Astrocyte (in vitro differentiated cells and primary cell): ENCODE measurements around the gene VOPP1.

ENCODE experiments used
- CTCF ChIP-seq: IDR thresholded peaks from 2 replicates; pipeline ENCODE4 v1.5.1; 2011; ENCODE audit warnings: low read depth, mild to moderate bottlenecking, inconsistent platforms, low read length, moderate library complexity; ENCODE audit not compliant: insufficient read depth
- EZH2 ChIP-seq: IDR thresholded peaks from 2 replicates; pipeline ENCODE4 v1.6.1; 2012; ENCODE audit warnings: mild to moderate bottlenecking, low read length, inconsistent platforms; ENCODE audit not compliant: insufficient read depth

GRCh38 chr7:55441002-55441401 lies 131.3 kb downstream of the VOPP1 start:
- TF ChIP-seq CTCF: no peak
- TF ChIP-seq EZH2: no peak
